HepG2 (cell line): ENCODE data around the gene NINJ2. TPM values are rescaled to one million over a fixed set of nuclear protein-coding genes. Genes with fewer than 3 reads are reported as not detected.
A peak's percentile ranks its signal among the peaks of the same experiment; 100 is the strongest.

Experiments
- ETV5 ChIP-seq: IDR thresholded peaks from 2 replicates; pipeline ENCODE4 v1.6.1; 2018; ENCODE audit warnings: missing biosample characterization, missing genetic modification reagents, inconsistent platforms, borderline replicate concordance
- KLF12 ChIP-seq: sonication (generic); formaldehyde crosslinking; IDR thresholded peaks from 2 replicates; pipeline ENCODE4 v1.4.0; 2020; ENCODE audit warnings: missing genetic modification reagents, borderline replicate concordance
- MED1 ChIP-seq: sonication (generic); formaldehyde crosslinking; IDR thresholded peaks from 2 replicates; pipeline ENCODE4 v1.4.0; 2020; ENCODE audit warnings: missing genetic modification reagents
- PAXIP1 ChIP-seq: sonication (generic); formaldehyde crosslinking; conservative IDR thresholded peaks from 2 replicates; pipeline ENCODE4 v1.4.0; 2020; ENCODE audit warnings: mild to moderate bottlenecking, missing genetic modification reagents, moderate library complexity
- RORA ChIP-seq: sonication (generic); formaldehyde crosslinking; IDR thresholded peaks from 2 replicates; pipeline ENCODE4 v1.5.0; 2020; ENCODE audit warnings: mild to moderate bottlenecking, missing genetic modification reagents, moderate library complexity
- STAT6 ChIP-seq: sonication (generic); formaldehyde crosslinking; IDR thresholded peaks from 2 replicates; pipeline ENCODE4 v1.4.0; 2020; ENCODE audit warnings: missing genetic modification reagents, mild to moderate bottlenecking, borderline replicate concordance
- TARDBP ChIP-seq: sonication (generic); formaldehyde crosslinking; IDR thresholded peaks from 2 replicates; pipeline ENCODE4 v1.8.0; 2022; ENCODE audit warnings: mild to moderate bottlenecking, missing genetic modification reagents
- TP53 ChIP-seq: sonication (generic); formaldehyde crosslinking; conservative IDR thresholded peaks from 2 replicates; pipeline ENCODE4 v1.4.0; 2020; ENCODE audit warnings: missing genetic modification reagents
- ZBTB7A ChIP-seq: sonication (generic); formaldehyde crosslinking; IDR thresholded peaks from 2 replicates; pipeline ENCODE4 v1.8.0; 2022; ENCODE audit warnings: mild to moderate bottlenecking, missing genetic modification reagents
- ZKSCAN8 ChIP-seq: IDR thresholded peaks from 2 replicates; pipeline ENCODE4 v1.6.1; 2016; ENCODE audit warnings: borderline replicate concordance, missing genetic modification reagents, missing compliant biosample characterization
- ZNF275 ChIP-seq: sonication (generic); formaldehyde crosslinking; IDR thresholded peaks from 2 replicates; pipeline ENCODE4 v1.8.0; 2022; ENCODE audit warnings: missing genetic modification reagents, mild to moderate bottlenecking, inconsistent platforms, borderline replicate concordance
- ZNF430 ChIP-seq: sonication (generic); formaldehyde crosslinking; IDR thresholded peaks from 2 replicates; pipeline ENCODE4 v1.9.0; 2021; ENCODE audit warnings: mild to moderate bottlenecking, missing genetic modification reagents
- ZNF501 ChIP-seq: sonication (generic); formaldehyde crosslinking; IDR thresholded peaks from 2 replicates; pipeline ENCODE4 v1.5.1; 2020; ENCODE audit warnings: mild to moderate bottlenecking, moderate library complexity, missing genetic modification reagents
- ZNF503 ChIP-seq: sonication (generic); formaldehyde crosslinking; IDR thresholded peaks from 2 replicates; pipeline ENCODE4 v1.4.0; 2020; ENCODE audit warnings: missing genetic modification reagents
- ZNF704 ChIP-seq: sonication (generic); formaldehyde crosslinking; IDR thresholded peaks from 2 replicates; pipeline ENCODE4 v1.8.1; 2023; ENCODE audit warnings: mild to moderate bottlenecking, inconsistent platforms, moderate library complexity, missing genetic modification reagents, borderline replicate concordance
- polyA plus RNA-seq, 8 experiments: library from polyadenylated mRNA; depleted of rRNA in 3 of 8; stranded (reverse) in 7 of 8; unstranded in 1 of 8; fragments of >200 nt; fragmentation: Illumina TruSeq in 4 of 8; extraction: Trizol in 4 of 8; gene quantifications; 2 replicates each; pipeline versions ENCODE4 v1.2.1 to v1.2.3, GENCODE V29; 2011 to 2016; ENCODE audit warnings: low read depth in 4 of 8, missing spikeins in 1 of 8, mixed read lengths in 1 of 8; ENCODE audit not compliant: insufficient read depth in 1 of 8
- total RNA-seq, 5 experiments: library from RNA; depleted of rRNA; stranded (reverse); fragments of >200 nt; fragmentation: Illumina TruSeq; extraction: Trizol; gene quantifications; 2 replicates each; pipeline ENCODE4 v1.2.3, GENCODE V29; 2016; ENCODE audit warnings: low read depth in 1 of 5

Gene NINJ2
- total and polyA plus RNA-seq, 2 of the 13 experiments (the other 11 are each of a cell fraction or from before 2014, with no cell fraction given) = 0.62 to 3.8 TPM

GRCh38 chr12:577994-578747 is 85.1 kb downstream of the NINJ2 start (continued):
- TF ChIP-seq ZNF503 (CRISPR knock-in tag) (peak; percentile 37; the same call in 1 of the 2 replicates), ZNF501 (CRISPR knock-in tag) (peak; percentile 61), MED1 (CRISPR knock-in tag) (peak; percentile 98), ZKSCAN8 (peak; percentile 69; the same call in 1 of the 2 replicates), ZBTB7A (CRISPR knock-in tag) (peak; percentile 84), TARDBP (peak; percentile 79; the same call in 1 of the 2 replicates), ZNF704 (peak; percentile 56; the same call in 1 of the 2 replicates), KLF12 (CRISPR knock-in tag) (peak; percentile 65; the same call in 1 of the 2 replicates), ETV5 (CRISPR knock-in tag) (peak; percentile 93), ZNF430 (peak; percentile 55; the same call in 1 of the 2 replicates), ZNF275 (CRISPR knock-in tag) (peak; percentile 35; the same call in 1 of the 2 replicates), RORA (peak; percentile 90; the same call in 1 of the 2 replicates), PAXIP1 (CRISPR knock-in tag) (peak; percentile 88), TP53 (CRISPR knock-in tag) (0 out of 2 replicates have a peak, but pooled peaks have one; percentile 58), STAT6 (CRISPR knock-in tag) (peak; percentile 90; the same call in 1 of the 2 replicates)
